ENCODE measurements around the gene TMEM178B.

DNA sequence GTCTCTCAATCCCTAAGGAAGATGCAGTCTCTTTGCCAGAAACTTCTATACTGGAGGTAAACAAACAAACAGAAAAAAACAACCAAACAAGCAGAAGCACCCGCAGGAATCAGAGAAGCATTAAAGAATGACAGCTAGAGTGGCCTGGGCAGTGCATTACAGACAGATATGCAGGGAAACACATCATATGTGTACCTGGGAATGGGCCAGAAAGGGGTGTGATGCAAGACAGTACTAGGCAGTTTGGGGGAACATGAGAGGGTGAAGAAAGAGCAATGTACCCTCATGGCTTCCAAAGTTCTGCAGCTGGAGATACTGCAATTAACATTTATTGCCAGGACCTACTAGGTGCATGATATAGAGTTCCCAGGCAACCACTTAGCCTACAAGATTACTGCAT is 177.3 kb downstream of the TMEM178B start:
- no peak for TF ChIP-seq CTCF (IDR thresholded peaks at IDR 0.05; ENCODE audit: poor library complexity, severe bottlenecking)
- TF ChIP-seq REST (IDR thresholded peaks at IDR 0.05; ENCODE audit: borderline replicate concordance) = no peak
- no peak for TF ChIP-seq POLR2AphosphoS5 (IDR thresholded peaks at IDR 0.05)
- no peak for TF ChIP-seq TAF1 (IDR thresholded peaks at IDR 0.05; ENCODE audit: low read depth)
- no peak for TF ChIP-seq EP300 (conservative IDR thresholded peaks at IDR 0.05; ENCODE audit: poor library complexity, severe bottlenecking)

All from neural cell (in vitro differentiated cells).